IMR-90 (cell line): ENCODE measurements around the gene ZFPM1. TPM values are rescaled to one million over a fixed set of nuclear protein-coding genes. Genes with fewer than 3 reads are reported as not detected.

ENCODE experiments used
- ATAC-seq: fragments of 200-7000 bp; cut with Tn5 transposase; 2 replicates; pipeline ENCODE4 v1.9.1; 2020; ENCODE audit warnings: low read depth, mild to moderate bottlenecking, moderate library complexity
- BruUV-seq: library from RNA; stranded (reverse); fragments of 400-500 nt; replicated peaks from 2 replicates; lab custom pipeline; 2021; lab: Mats Ljungman, UMichigan
- CTCF ChIA-PET: fragments of 300-600 bp; formaldehyde crosslinking; extraction: SDS; loops from one replicate; lab custom pipeline; 2021; ENCODE audit warnings: antibody characterized with exemption; lab: Yijun Ruan, JAX
- POLR2A ChIA-PET: fragments of 300-600 bp; sonication (Branson Sonifier 250); formaldehyde crosslinking; loops from one replicate; lab custom pipeline; 2022; ENCODE audit warnings: antibody characterized with exemption; ENCODE audit not compliant: unreplicated experiment; lab: Charles Lee
- DNase-seq: peaks from one replicate; pipeline ENCODE4 v3.0.0; 2013
- H2AFZ ChIP-seq: replicated peaks from 2 replicates; pipeline ENCODE3; 2013; ENCODE audit warnings: low read length, mild to moderate bottlenecking; ENCODE audit not compliant: poor library complexity
- H2AK5ac ChIP-seq: 2 replicates; pipeline ENCODE4 v1.6.1; 2013; ENCODE audit warnings: low read depth, low read length, inconsistent platforms
- H2AK9ac ChIP-seq: replicated peaks from 2 replicates; pipeline ENCODE3; 2013; ENCODE audit warnings: mild to moderate bottlenecking, low read depth, low read length, moderate library complexity; ENCODE audit not compliant: poor library complexity
- H2BK120ac ChIP-seq: 2 replicates; pipeline ENCODE4 v1.6.1; 2013; ENCODE audit warnings: low read depth, low read length, inconsistent platforms
- H2BK15ac ChIP-seq: 3 replicates; pipeline ENCODE4 v1.6.1; 2013; ENCODE audit warnings: low read depth, low read length, inconsistent platforms
- H2BK20ac ChIP-seq: 2 replicates; pipeline ENCODE4 v1.6.1; 2013; ENCODE audit warnings: low read depth, mild to moderate bottlenecking, inconsistent platforms, low read length, moderate library complexity
- H2BK5ac ChIP-seq: 2 replicates; pipeline ENCODE4 v1.6.1; 2013; ENCODE audit warnings: mild to moderate bottlenecking, low read depth, low read length, inconsistent platforms; ENCODE audit not compliant: poor library complexity, severe bottlenecking
- H3K14ac ChIP-seq: replicated peaks from 2 replicates; pipeline ENCODE4 v1.6.1; 2013; ENCODE audit warnings: low read depth, low read length, inconsistent platforms
- H3K18ac ChIP-seq: 2 replicates; pipeline ENCODE4 v1.6.1; 2013; ENCODE audit warnings: low read depth, low read length, control low read depth
- H3K23ac ChIP-seq: 2 replicates; pipeline ENCODE4 v1.6.1; 2013; ENCODE audit warnings: low read depth, low read length, inconsistent platforms
- H3K27ac ChIP-seq: 2 replicates; pipeline ENCODE4 v1.5.1; 2013; ENCODE audit warnings: mild to moderate bottlenecking, control low read depth, low read length; ENCODE audit not compliant: insufficient read depth
- H3K27me3 ChIP-seq: 2 replicates; pipeline ENCODE4 v1.6.1; 2013; ENCODE audit warnings: low read length; ENCODE audit not compliant: control insufficient read depth, insufficient read depth
- H3K36me3 ChIP-seq: 2 replicates; pipeline ENCODE4 v1.6.1; 2013; ENCODE audit warnings: low read length, mixed read lengths; ENCODE audit not compliant: control insufficient read depth, insufficient read depth
- H3K4ac ChIP-seq: 2 replicates; pipeline ENCODE4 v1.6.1; 2013; ENCODE audit warnings: low read depth, low read length, inconsistent platforms
- H3K4me1 ChIP-seq: 2 replicates; pipeline ENCODE4 v1.6.1; 2013; ENCODE audit warnings: low read length, mixed read lengths; ENCODE audit not compliant: control insufficient read depth, insufficient read depth
- H3K4me2 ChIP-seq: 2 replicates; pipeline ENCODE4 v1.6.1; 2013; ENCODE audit warnings: low read depth, mild to moderate bottlenecking, control low read depth, low read length, moderate library complexity
- H3K4me3 ChIP-seq: 2 replicates; pipeline ENCODE4 v1.5.1; 2013; ENCODE audit warnings: low read depth, mild to moderate bottlenecking, control low read depth, low read length, moderate library complexity; ENCODE audit not compliant: insufficient read depth
- H3K56ac ChIP-seq: 2 replicates; pipeline ENCODE4 v1.6.1; 2013; ENCODE audit warnings: low read length, inconsistent platforms; ENCODE audit not compliant: insufficient read depth; ENCODE audit errors: extremely low read depth
- H3K79me1 ChIP-seq, 2 experiments: 2 replicates each; pipeline ENCODE4 v1.6.1; 2013; ENCODE audit warnings: low read length in 2 of 2, inconsistent platforms in 1 of 2, low read depth in 1 of 2
- H3K9ac ChIP-seq: 2 replicates; pipeline ENCODE4 v1.6.1; 2013; ENCODE audit warnings: low read depth, low read length, control low read depth
- H3K9me1 ChIP-seq: 2 replicates; pipeline ENCODE4 v1.6.1; 2013; ENCODE audit warnings: low read length, inconsistent platforms; ENCODE audit not compliant: insufficient read depth
- H3K9me3 ChIP-seq: 2 replicates; pipeline ENCODE4 v1.6.1; 2013; ENCODE audit warnings: low read length; ENCODE audit not compliant: control insufficient read depth, insufficient read depth
- H4K20me1 ChIP-seq: 2 replicates; pipeline ENCODE4 v1.6.1; 2013; ENCODE audit warnings: low read length, inconsistent platforms; ENCODE audit not compliant: insufficient read depth
- H4K5ac ChIP-seq: 2 replicates; pipeline ENCODE4 v1.6.1; 2013; ENCODE audit warnings: mild to moderate bottlenecking, low read depth, low read length, control low read depth
- H4K8ac ChIP-seq, 2 experiments: 2 replicates each; pipeline ENCODE4 v1.6.1; 2013; ENCODE audit warnings: low read depth in 2 of 2, low read length in 2 of 2, control low read depth in 1 of 2, inconsistent platforms in 1 of 2
- H4K91ac ChIP-seq: 2 replicates; pipeline ENCODE4 v1.6.1; 2013; ENCODE audit warnings: low read depth, low read length, inconsistent platforms; ENCODE audit not compliant: insufficient read depth
- BHLHE40 ChIP-seq: fragments of 150-350 bp; IDR thresholded peaks from 2 replicates; pipeline ENCODE4 v1.6.1; 2016; ENCODE audit warnings: mild to moderate bottlenecking, low read depth, low read length
- CEBPB ChIP-seq: IDR thresholded peaks from 2 replicates; pipeline ENCODE4 v1.6.1; 2012; ENCODE audit warnings: low read depth, low read length, improper control_type of control experiment
- CHD1 ChIP-seq: IDR thresholded peaks from 2 replicates; pipeline ENCODE4 v1.6.1; 2012; ENCODE audit warnings: low read depth, low read length, improper control_type of control experiment
- CTCF ChIP-seq: conservative IDR thresholded peaks from 2 replicates; pipeline ENCODE4 v1.5.1; 2012; ENCODE audit warnings: mild to moderate bottlenecking, low read depth, low read length, improper control_type of control experiment
- ELK1 ChIP-seq: fragments of 150-350 bp; IDR thresholded peaks from 2 replicates; pipeline ENCODE4 v1.6.1; 2016; ENCODE audit warnings: low read depth, mild to moderate bottlenecking, low read length, moderate library complexity, borderline replicate concordance
- FOS ChIP-seq: fragments of 150-350 bp; IDR thresholded peaks from 2 replicates; pipeline ENCODE4 v1.6.1; 2016; ENCODE audit warnings: low read depth, low read length
- MAFK ChIP-seq: IDR thresholded peaks from 2 replicates; pipeline ENCODE4 v1.6.1; 2012; ENCODE audit warnings: low read depth, low read length, improper control_type of control experiment
- MAZ ChIP-seq: IDR thresholded peaks from 2 replicates; pipeline ENCODE4 v1.6.1; 2012; ENCODE audit warnings: low read depth, mild to moderate bottlenecking, low read length, improper control_type of control experiment, moderate library complexity, borderline replicate concordance
- MXI1 ChIP-seq: IDR thresholded peaks from 2 replicates; pipeline ENCODE4 v1.6.1; 2012; ENCODE audit warnings: low read depth, mild to moderate bottlenecking, low read length, moderate library complexity, borderline replicate concordance
- NFE2L2 ChIP-seq: fragments of 150-350 bp; IDR thresholded peaks from 2 replicates; pipeline ENCODE4 v1.6.1; 2016; ENCODE audit warnings: low read depth, mild to moderate bottlenecking, low read length
- POLR2A ChIP-seq: IDR thresholded peaks from 2 replicates; pipeline ENCODE4 v1.6.1; 2012; ENCODE audit warnings: mild to moderate bottlenecking, low read depth, low read length
- RAD21 ChIP-seq: IDR thresholded peaks from 2 replicates; pipeline ENCODE4 v1.6.1; 2012; ENCODE audit warnings: low read length, improper control_type of control experiment
- RCOR1 ChIP-seq: IDR thresholded peaks from 2 replicates; pipeline ENCODE4 v1.6.1; 2012; ENCODE audit warnings: mild to moderate bottlenecking, low read length, improper control_type of control experiment; ENCODE audit not compliant: insufficient replicate concordance
- RFX5 ChIP-seq: IDR thresholded peaks from 2 replicates; pipeline ENCODE4 v1.8.0; 2012; ENCODE audit warnings: low read depth, mild to moderate bottlenecking, low read length, moderate library complexity
- WGBS, 2 experiments: methylation state at CpG; one replicate each; pipeline versions ENCODE4 v1.1.5 to v1.1.7; 2013; ENCODE audit warnings: missing lambda C conversion rate in 2 of 2; ENCODE audit not compliant: insufficient read length in 1 of 2; ENCODE audit errors: extremely low coverage in 2 of 2; 5-methylcytosine and 5-hydroxymethylcytosine counted together
- dilution Hi-C: fragments of 300-500 bp; cut with HindIII; formaldehyde crosslinking; loops from one replicate; pipeline ENCODE4 v1.14.3; 2018; ENCODE audit warnings: low sequenced_read_pairs; ENCODE audit not compliant: unreplicated experiment
- in situ Hi-C: fragments of 300-500 bp; cut with MboI; formaldehyde crosslinking; loops from 3 replicates; pipeline ENCODE4 v1.14.3; 2019; ENCODE audit warnings: low sequenced_read_pairs, inconsistent platforms, mixed read lengths
- intact Hi-C: fragments of 100-400 bp; cut with micrococcal nuclease; formaldehyde crosslinking; loops from 2 replicates; pipeline ENCODE4 v1.10.0; 2022
- polyA plus RNA-seq, 3 experiments: library from polyadenylated mRNA; depleted of rRNA; stranded (reverse); fragments of >200 nt; gene quantifications; 2 replicates each; pipeline ENCODE4 v1.2.3, GENCODE V29; 2012; ENCODE audit warnings: low replicate concordance in 1 of 3
- total RNA-seq: library from RNA; depleted of rRNA; stranded (reverse); fragments of >200 nt; gene quantifications from 2 replicates; pipeline ENCODE4 v1.2.3, GENCODE V29; 2012

The ZFPM1 gene
- total and polyA plus RNA-seq, 2 of the 4 experiments (the other 2 are of a cell fraction) = 0.36 to 1.1 TPM

GRCh38 chr16:88566158-88566557 is 113.1 kb downstream of the ZFPM1 start:
- H2AK9ac ChIP-seq = no peak overlapping the region
- H3K79me1 ChIP-seq = peaks cover 8 to 17% of the 10 kb centered on the region in 2 experiments
- no TSS peak for BruUV-seq
- no peak overlapping the region for H2BK5ac ChIP-seq
- H3K23ac ChIP-seq = no peak overlapping the region
- H3K27ac ChIP-seq = no peak overlapping the region
- no peak overlapping the region for H3K4ac ChIP-seq
- no peak overlapping the region for H2AK5ac ChIP-seq
- H2AFZ ChIP-seq = no peak overlapping the region
- CTCF ChIA-PET = no interaction called here
- peaks cover 5% of the 10 kb centered on the region for H3K4me1 ChIP-seq
- H2BK20ac ChIP-seq = no peak overlapping the region
- no peak overlapping the region for H3K14ac ChIP-seq
- H2BK120ac ChIP-seq = no peak overlapping the region
- H3K4me2 ChIP-seq = no peak overlapping the region
- intact Hi-C loops (loop anchor here (10.0 kb wide), 1 partner anchor 611 kb away; the partner anchor contains the start of gene BANP), in situ Hi-C loops (no loop called here), dilution Hi-C loops (no loop called here)
- POLR2A ChIA-PET = no interaction called here
- no peak overlapping the region for H4K91ac ChIP-seq
- H3K4me3 ChIP-seq = no peak overlapping the region
- no peak overlapping the region for H3K9ac ChIP-seq
- H3K27me3 ChIP-seq = no peaks in the 10 kb centered on the region
- no peak overlapping the region for H4K5ac ChIP-seq
- WGBS, 2 experiments = no CpG with 5 or more reads among the region's 6 CpGs
- no peak overlapping the region for H3K56ac ChIP-seq
- ATAC-seq = no peak
- H3K9me3 ChIP-seq = no peaks in the 10 kb centered on the region
- peaks cover 6% of the 10 kb centered on the region for H4K20me1 ChIP-seq
- peaks cover 4% of the 10 kb centered on the region for H3K9me1 ChIP-seq
- no peak overlapping the region for H2BK15ac ChIP-seq
- peak; percentile 75 for DNase-seq
- no peak overlapping the region for H3K18ac ChIP-seq
- H3K36me3 ChIP-seq = no peaks in the 10 kb centered on the region
- TF ChIP-seq RAD21 (no peak), RFX5 (no peak), BHLHE40 (no peak), CTCF (no peak), POLR2A (no peak), CHD1 (no peak), RCOR1 (no peak), MAFK (no peak), ELK1 (no peak), MAZ (no peak), CEBPB (no peak), FOS (no peak), MXI1 (no peak), NFE2L2 (no peak)
- no peak overlapping the region for H4K8ac ChIP-seq
